GM12878 (cell line): ENCODE data around the gene TBC1D1. TPM values are rescaled to one million over a fixed set of nuclear protein-coding genes. Genes with fewer than 3 reads are reported as not detected.

Source experiments
- ATAC-seq: fragments of 200-7000 bp; cut with Tn5 transposase; 3 replicates; pipeline ENCODE4 v1.9.1; 2020; ENCODE audit warnings: mild to moderate bottlenecking, moderate library complexity
- BruUV-seq: library from RNA; stranded (reverse); fragments of 400-500 nt; replicated peaks from 2 replicates; lab custom pipeline; 2021; lab: Mats Ljungman, UMichigan
- CTCF ChIA-PET: fragments of 300-600 bp; sonication (Branson Sonifier 250); formaldehyde crosslinking; extraction: SDS; loops from one replicate; lab custom pipeline; 2021; ENCODE audit warnings: inconsistent platforms; lab: Yijun Ruan, JAX
- POLR2A ChIA-PET: fragments of 350-600 bp; formaldehyde crosslinking; extraction: SDS; loops from one replicate; lab custom pipeline; 2021; ENCODE audit warnings: inconsistent platforms; lab: Charles Lee
- RAD21 ChIA-PET: fragments of 300-600 bp; sonication (Branson Sonifier 250); formaldehyde crosslinking; loops from one replicate; lab custom pipeline; 2023; ENCODE audit warnings: antibody characterized with exemption; ENCODE audit not compliant: unreplicated experiment; lab: Charles Lee
- SMC1A ChIA-PET: fragments of 300-600 bp; sonication (Branson Sonifier 250); formaldehyde crosslinking; loops from one replicate; lab custom pipeline; 2023; ENCODE audit not compliant: unreplicated experiment, uncharacterized antibody; lab: Charles Lee
- DNase-seq: peaks from one replicate; pipeline ENCODE4 v3.0.0-alpha.2; 2011; ENCODE audit warnings: low read depth, low spot score
- FAIRE-seq: peaks from 3 replicates; lab custom pipeline; 2011; peaks lifted over from hg19 to GRCh38; lab: Jason Lieb, UNC
- H2AFZ ChIP-seq: 2 replicates; pipeline ENCODE4 v1.6.0; 2011; ENCODE audit warnings: low read depth, low read length, control low read depth; ENCODE audit not compliant: control insufficient read depth
- H3K27ac ChIP-seq: 2 replicates; pipeline ENCODE4 v1.5.1; 2011; ENCODE audit warnings: control low read depth; ENCODE audit not compliant: control insufficient read depth, insufficient read depth
- H3K27me3 ChIP-seq, 2 experiments: replicated peaks in 1 of 2; 2 replicates each; pipeline versions ENCODE4 v1.6.0 to v1.6.1; 2011; ENCODE audit warnings: low read length in 1 of 2; ENCODE audit not compliant: control insufficient read depth in 2 of 2, insufficient read depth in 2 of 2
- H3K36me3 ChIP-seq, 2 experiments: 2 replicates each; pipeline ENCODE4 v1.5.1; 2011; ENCODE audit warnings: low read length in 1 of 2; ENCODE audit not compliant: control insufficient read depth in 2 of 2, insufficient read depth in 2 of 2
- H3K4me1 ChIP-seq: 2 replicates; pipeline ENCODE4 v1.6.1; 2011; ENCODE audit warnings: mild to moderate bottlenecking, low read length, moderate library complexity, mixed read lengths; ENCODE audit not compliant: control insufficient read depth, insufficient read depth
- H3K4me2 ChIP-seq: 2 replicates; pipeline ENCODE4 v1.6.0; 2011; ENCODE audit warnings: control low read depth; ENCODE audit not compliant: control insufficient read depth, insufficient read depth
- H3K4me3 ChIP-seq: fragments of 200-600 bp; sonication (generic); 2 replicates; pipeline ENCODE4 v1.5.1; 2016
- H3K79me2 ChIP-seq: 2 replicates; pipeline ENCODE4 v1.6.0; 2011; ENCODE audit warnings: low read length; ENCODE audit not compliant: control insufficient read depth, insufficient read depth
- H3K9ac ChIP-seq: 2 replicates; pipeline ENCODE4 v1.8.0; 2011; ENCODE audit warnings: low read length, control low read depth, mixed read lengths; ENCODE audit not compliant: control insufficient read depth, insufficient read depth
- H3K9me3 ChIP-seq: replicated peaks from 3 replicates; pipeline ENCODE4 v1.5.1; 2011; ENCODE audit warnings: mild to moderate bottlenecking, low read length; ENCODE audit not compliant: control insufficient read depth, insufficient read depth
- H4K20me1 ChIP-seq: 2 replicates; pipeline ENCODE4 v1.6.0; 2011; ENCODE audit not compliant: control insufficient read depth, insufficient read depth
- CBFB ChIP-seq: IDR thresholded peaks from 2 replicates; pipeline ENCODE4 v1.6.1; 2016; ENCODE audit warnings: antibody characterized with exemption, low read depth
- CEBPZ ChIP-seq: fragments of 150-350 bp; IDR thresholded peaks from 2 replicates; pipeline ENCODE4 v1.6.1; 2016; ENCODE audit warnings: low read depth, low read length
- CHD2 ChIP-seq: IDR thresholded peaks from 2 replicates; pipeline ENCODE4 v1.6.1; 2011; ENCODE audit warnings: low read depth, low read length, improper control_type of control experiment, borderline replicate concordance
- IRF4 ChIP-seq: IDR thresholded peaks from 2 replicates; pipeline ENCODE4 v1.6.1; 2011; ENCODE audit warnings: low read depth, low read length
- KDM1A ChIP-seq: fragments of 200-600 bp; sonication (generic); IDR thresholded peaks from 2 replicates; pipeline ENCODE4 v1.6.1; 2016; ENCODE audit warnings: borderline replicate concordance
- MTA2 ChIP-seq: fragments of 450-650 bp; IDR thresholded peaks from 2 replicates; pipeline ENCODE4 v1.6.1; 2016; ENCODE audit warnings: low read depth, mild to moderate bottlenecking, moderate library complexity
- MYB ChIP-seq: fragments of 150-350 bp; IDR thresholded peaks from 2 replicates; pipeline ENCODE4 v1.6.1; 2014; ENCODE audit warnings: mild to moderate bottlenecking, low read depth, low read length, borderline replicate concordance
- NBN ChIP-seq: fragments of 450-650 bp; IDR thresholded peaks from 2 replicates; pipeline ENCODE4 v1.6.1; 2016
- NFIC ChIP-seq: IDR thresholded peaks from 2 replicates; pipeline ENCODE4 v1.6.1; 2012; ENCODE audit warnings: low read depth, mild to moderate bottlenecking, inconsistent platforms, low read length, moderate library complexity
- NR2C2 ChIP-seq: IDR thresholded peaks from 2 replicates; pipeline ENCODE4 v1.6.1; 2011; ENCODE audit warnings: borderline replicate concordance, low read depth; ENCODE audit not compliant: control insufficient read depth, insufficient read length
- PAX8 ChIP-seq: fragments of 450-650 bp; IDR thresholded peaks from 2 replicates; pipeline ENCODE4 v1.6.1; 2017; ENCODE audit warnings: mild to moderate bottlenecking, moderate library complexity
- POU2F2 ChIP-seq: IDR thresholded peaks from 3 replicates; pipeline ENCODE4 v1.6.1; 2011; ENCODE audit warnings: low read depth, mild to moderate bottlenecking, low read length, borderline replicate concordance
- RAD21 ChIP-seq: IDR thresholded peaks from 2 replicates; pipeline ENCODE4 v1.6.1; 2011; ENCODE audit warnings: mild to moderate bottlenecking, low read depth, low read length, moderate library complexity; ENCODE audit not compliant: insufficient read depth
- TBL1XR1 ChIP-seq: IDR thresholded peaks from 2 replicates; pipeline ENCODE4 v1.6.1; 2012; ENCODE audit warnings: low read depth, low read length, improper control_type of control experiment
- TCF7 ChIP-seq: IDR thresholded peaks from 2 replicates; pipeline ENCODE4 v1.6.1; 2014; ENCODE audit warnings: antibody characterized with exemption, borderline replicate concordance
- YBX1 ChIP-seq: fragments of 450-650 bp; IDR thresholded peaks from 2 replicates; pipeline ENCODE4 v1.6.1; 2016; ENCODE audit warnings: antibody characterized with exemption
- ZBTB4 ChIP-seq: fragments of 450-650 bp; formaldehyde crosslinking; IDR thresholded peaks from 2 replicates; pipeline ENCODE4 v1.4.0; 2022; ENCODE audit warnings: mild to moderate bottlenecking, moderate library complexity
- ZNF274 ChIP-seq: IDR thresholded peaks from one replicate; pipeline ENCODE4 v1.8.0; 2011; ENCODE audit not compliant: insufficient read length, insufficient read depth
- WGBS: methylation state at CpG from one replicate; pipeline ENCODE4 v1.1.6; 2016; ENCODE audit warnings: low lambda C conversion rate; ENCODE audit not compliant: insufficient replicate concordance, insufficient coverage; ENCODE audit errors: missing lambda C conversion rate; 5-methylcytosine and 5-hydroxymethylcytosine counted together
- in situ Hi-C: fragments of 300-500 bp; cut with MboI; formaldehyde crosslinking; loops from 9 replicates; pipeline ENCODE4 v1.14.3; 2018; ENCODE audit warnings: mixed read lengths
- intact Hi-C: fragments of 100-400 bp; cut with micrococcal nuclease; formaldehyde crosslinking; loops from one replicate; pipeline ENCODE4 v1.14.2; 2022; ENCODE audit not compliant: unreplicated experiment
- polyA plus RNA-seq, 11 experiments: library from polyadenylated mRNA; depleted of rRNA in 4 of 11; unstranded in 6 of 11; stranded (reverse) in 5 of 11; fragments of >200 nt; fragmentation: Nextera tagmentation in 4 of 11; fragmentation: Illumina TruSeq in 1 of 11; extraction: Ambion mirVana in 4 of 11; extraction: Trizol in 1 of 11; gene quantifications; 1 replicate in 1 of 11; 2 replicates in 10 of 11; pipeline versions ENCODE4 v1.2.1 to v1.2.3, GENCODE V29; 2011 to 2016; ENCODE audit warnings: inconsistent platforms in 2 of 11, missing spikeins in 2 of 11, low read depth in 1 of 11
- total RNA-seq, 4 experiments: library from RNA; depleted of rRNA in 3 of 4; stranded (reverse); fragments of >200 nt in 3 of 4; fragmentation: Illumina TruSeq in 1 of 4; extraction: Trizol in 1 of 4; gene quantifications; 2 replicates each; pipeline versions ENCODE4 v1.2.1 to v1.2.3, GENCODE V29; 2013 to 2021

TBC1D1 gene
- total and polyA plus RNA-seq, 10 of the 15 experiments (the other 5 are each of a cell fraction or from before 2014, with no cell fraction given): 5.3 to 102 (median 57.8) TPM

DNA sequence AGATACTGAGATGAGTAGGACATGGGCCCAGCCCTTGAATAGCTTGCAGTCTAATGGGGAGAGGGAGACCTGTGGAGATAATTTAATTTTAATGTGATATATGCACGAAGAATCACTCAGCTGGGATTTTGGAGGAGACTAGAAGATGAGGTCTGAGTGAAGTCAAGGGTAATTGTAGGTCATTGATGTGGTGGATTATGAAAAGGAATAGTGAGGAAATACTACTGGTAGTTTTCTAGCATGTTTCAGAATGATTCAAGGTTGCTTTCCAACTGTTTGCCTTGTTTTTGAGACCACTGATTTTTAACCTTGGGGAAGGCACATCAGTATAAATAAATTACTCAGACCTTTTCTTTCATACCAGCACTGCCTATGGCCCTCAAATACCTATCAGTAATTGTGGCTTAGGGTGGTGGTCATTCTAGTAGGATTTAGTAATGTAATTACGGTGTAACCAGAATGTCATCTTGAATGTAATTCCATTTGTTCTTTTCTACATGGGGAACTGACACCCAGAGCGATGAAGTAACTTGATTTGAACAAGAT is 94.9 kb downstream of the TBC1D1 start:
- H3K4me1 ChIP-seq: peaks cover 3% of the 10 kb centered on the region; the same call in 1 of the 2 replicates
- no peak overlapping the region for H2AFZ ChIP-seq
- FAIRE-seq (peak; percentile 18), ATAC-seq (peak; percentile 55), DNase-seq (no peak)
- POLR2A ChIA-PET: no interaction called here
- in situ Hi-C loops: no loop called here
- H3K9me3 ChIP-seq: no peaks in the 10 kb centered on the region
- H3K27me3 ChIP-seq: no peaks in the 10 kb centered on the region
- peaks cover 6% of the 10 kb centered on the region for H3K79me2 ChIP-seq
- intact Hi-C loops: no loop called here
- peaks cover 4% of the 10 kb centered on the region; the same call in 1 of the 2 replicates for H4K20me1 ChIP-seq
- SMC1A ChIA-PET: no interaction called here
- peaks cover 0 to 2% of the 10 kb centered on the region in 2 experiments; a peak in 2 of 4 replicates for H3K36me3 ChIP-seq
- no TSS peak for BruUV-seq
- H3K4me2 ChIP-seq: no peak overlapping the region; the same call in 1 of the 2 replicates
- H3K27ac ChIP-seq: no peak overlapping the region
- CTCF ChIA-PET: interaction anchor here (1.4 kb wide), 1 partner anchor 182 kb away, joined by 3 read pairs; no protein-coding TSS in a partner anchor
- H3K4me3 ChIP-seq: no peak overlapping the region
- RAD21 ChIA-PET: interaction anchor here (0.7 kb wide), 1 partner anchor 8 kb away, joined by 3 read pairs; no protein-coding TSS in a partner anchor
- H3K9ac ChIP-seq: no peak overlapping the region
- WGBS: 75% methylated on average over 3 of the region's 3 CpGs
- no peak for TF ChIP-seq RAD21
- TF ChIP-seq CEBPZ: no peak
- TF ChIP-seq ZNF274: no peak
- TF ChIP-seq MTA2: no peak
- TF ChIP-seq MYB: no peak
- TF ChIP-seq POU2F2: no peak
- TF ChIP-seq IRF4: no peak
- no peak for TF ChIP-seq TBL1XR1
- TF ChIP-seq PAX8: no peak
- TF ChIP-seq CBFB: no peak
- no peak for TF ChIP-seq ZBTB4
- TF ChIP-seq CHD2: no peak
- TF ChIP-seq NBN: no peak
- TF ChIP-seq KDM1A: no peak
- TF ChIP-seq YBX1: no peak
- no peak for TF ChIP-seq NR2C2
- TF ChIP-seq NFIC: peak; percentile 42; the same call in 1 of the 2 replicates
- TF ChIP-seq TCF7: peak; percentile 25; the same call in 1 of the 2 replicates
